Mucosa of descending colon (tissue), 3 donors: ENCODE results near the gene XRCC3. TPM values are rescaled to one million over a fixed set of nuclear protein-coding genes. Genes with fewer than 3 reads are reported as not detected.

Experiments used
- ATAC-seq: fragments of 200-7000 bp; cut with Tn5 transposase; one replicate; pipeline ENCODE4 v1.9.1; 2020; ENCODE audit warnings: mild to moderate bottlenecking, moderate library complexity
- DNase-seq, 3 donors: peaks; one replicate each; pipeline ENCODE4 v3.0.0-alpha.2; 2020
- H3K36me3 ChIP-seq: fragments of 200-600 bp; one replicate; pipeline ENCODE4 v1.8.0; 2021; ENCODE audit warnings: low read depth, mild to moderate bottlenecking
- H3K4me1 ChIP-seq: fragments of 200-600 bp; one replicate; pipeline ENCODE4 v1.8.0; 2021; ENCODE audit warnings: low read depth, mild to moderate bottlenecking
- H3K4me3 ChIP-seq: fragments of 200-600 bp; one replicate; pipeline ENCODE4 v1.8.0; 2021; ENCODE audit warnings: mild to moderate bottlenecking
- H3K9me3 ChIP-seq: fragments of 200-600 bp; one replicate; pipeline ENCODE4 v1.8.0; 2021; ENCODE audit warnings: mild to moderate bottlenecking
- CTCF ChIP-seq: fragments of 200-600 bp; IDR thresholded peaks from one replicate; pipeline ENCODE4 v1.8.0; 2022; ENCODE audit warnings: antibody characterized with exemption, mild to moderate bottlenecking
- intact Hi-C, 2 donors: fragments of 100-400 bp; cut with DNase I in 1 of 2; cut with micrococcal nuclease in 1 of 2; formaldehyde crosslinking; loops; one replicate each; pipeline versions ENCODE4 v1.11.0 to v1.11.1; 2022; cut with DNase I, micrococcal nuclease
- total RNA-seq, 3 donors: library from RNA; stranded (reverse); fragmentation: NEBNext Ultra II Directional in 2 of 3; extraction: Animal tissue kit (Norgen Biotek cat#: 25700) in 2 of 3; gene quantifications; one replicate each; pipeline versions ENCODE4 v1.2.1 to v1.2.4, GENCODE V29; 2021 to 2023
- donor health status: DM: no; HTN: no; CAD: no; lungs with moderate emphysema.
- donor health status: DM: no; HTN: no; CAD: no.
- donor health status: DM: no; HTN: yes; CAD: no.

Gene XRCC3
- total RNA-seq, 3 donors from 2014 or later, result 7.7 to 17.8 (median 11.0) TPM

- no peak for TF ChIP-seq CTCF
- Histone ChIP-seq H3K4me1 (peaks cover 46% of the 10 kb centered on the region), H3K4me3 (no peak overlapping the region), H3K36me3 (peaks cover 4% of the 10 kb centered on the region), H3K9me3 (no peaks in the 10 kb centered on the region)
- no peak for DNase-seq
- intact Hi-C loops, result no loop called here
- ATAC-seq, result no peak
Observed at GRCh38 chr14:103714063-103714724, 1.1 kb downstream of the XRCC3 start.

GRCh38 chr14:103713304-103714062 lies 1.8 kb downstream of the XRCC3 start:
- H3K36me3 ChIP-seq, result peaks cover 4% of the 10 kb centered on the region
- no peaks in the 10 kb centered on the region for H3K9me3 ChIP-seq
- no peak for TF ChIP-seq CTCF
- H3K4me3 ChIP-seq, result no peak overlapping the region
- no peak for ATAC-seq
- intact Hi-C loops, result no loop called here
- H3K4me1 ChIP-seq, result peaks cover 46% of the 10 kb centered on the region
- no peak for DNase-seq

DNA sequence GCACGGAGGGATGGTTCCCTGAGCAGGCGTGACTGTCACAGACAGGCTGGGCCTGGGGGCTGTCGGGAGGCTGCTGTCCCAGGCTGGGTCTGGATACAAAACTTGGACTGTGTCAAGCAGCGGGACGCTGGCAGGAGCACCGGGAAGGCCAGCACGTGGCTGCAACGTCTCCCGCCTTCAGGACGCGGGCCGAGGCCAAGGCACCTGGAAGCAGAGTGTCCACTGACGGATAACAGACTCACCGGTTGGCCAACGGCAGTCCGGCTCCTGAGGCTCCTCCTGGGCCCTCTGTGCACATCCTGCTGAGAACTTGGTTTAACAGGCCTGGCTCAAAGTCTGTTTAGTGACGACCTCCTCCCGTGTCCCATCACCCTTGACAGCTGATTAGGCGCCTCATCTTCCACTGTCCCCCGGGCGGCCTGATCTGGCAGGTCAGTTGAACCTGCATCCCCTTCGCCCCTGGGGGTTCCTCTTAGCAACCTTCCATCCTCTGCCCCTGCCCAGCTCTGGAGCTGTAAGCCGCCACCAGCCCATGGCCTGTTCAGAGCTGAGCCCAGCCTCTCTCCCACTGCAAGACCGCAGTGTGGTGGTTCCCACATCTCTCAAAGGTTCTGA lies 2.5 kb downstream of the XRCC3 start:
- no peak for TF ChIP-seq CTCF
- peaks cover 46% of the 10 kb centered on the region for H3K4me1 ChIP-seq
- DNase-seq, result peak in 2 of 3 donors; percentile 59 to 60
- no peaks in the 10 kb centered on the region for H3K9me3 ChIP-seq
- intact Hi-C loops, result no loop called here
- H3K36me3 ChIP-seq, result peaks cover 4% of the 10 kb centered on the region
- ATAC-seq, result no peak
- H3K4me3 ChIP-seq, result no peak overlapping the region

DNA sequence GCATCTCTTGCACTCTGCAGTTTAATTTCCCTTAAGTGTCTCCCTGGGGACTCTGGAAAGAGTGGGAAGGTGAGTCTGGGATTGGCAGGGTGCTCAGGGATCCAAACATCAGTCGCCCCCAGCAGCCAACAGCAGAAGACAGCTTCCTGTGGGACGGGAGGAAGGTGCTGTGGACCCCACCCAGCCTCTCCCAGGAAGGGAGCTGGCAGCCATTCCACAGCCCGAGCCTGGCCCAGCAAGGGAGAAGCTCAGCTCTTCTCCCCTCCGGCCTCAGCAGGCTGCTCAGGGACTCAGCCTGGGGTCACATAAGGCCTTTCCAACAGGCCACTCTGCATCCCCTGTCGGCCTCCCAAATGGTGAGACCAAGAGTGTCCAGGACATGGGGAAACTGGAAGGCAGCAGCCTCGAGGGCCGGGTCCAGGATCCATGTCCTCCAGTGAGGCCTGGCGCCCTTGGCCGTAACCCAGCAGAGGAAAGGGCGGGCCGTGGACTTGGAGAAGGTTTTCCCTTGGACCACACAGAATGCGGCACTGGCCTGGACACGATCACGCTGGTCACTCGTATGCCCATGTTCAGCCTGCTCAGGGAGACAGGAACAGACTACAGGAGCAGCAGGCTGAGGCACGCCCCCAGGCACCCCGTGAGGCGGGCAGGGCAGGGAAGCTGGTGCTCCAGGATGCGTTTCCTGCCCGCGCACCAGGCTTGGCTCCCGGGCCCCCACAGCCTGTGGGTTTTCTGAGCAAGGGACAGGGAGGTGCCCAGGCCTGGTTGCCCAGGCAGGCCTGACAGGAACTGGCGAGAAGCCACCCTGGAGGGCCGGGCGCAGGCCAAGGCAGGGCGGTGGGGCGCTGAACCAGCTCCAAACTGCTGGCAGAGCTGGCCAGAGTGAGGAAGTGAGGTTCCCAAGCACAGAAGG lies 3.5 kb downstream of the XRCC3 start:
- DNase-seq (peak; percentile 71 to 85 (median 83)), ATAC-seq (peak; percentile 46)
- Histone ChIP-seq H3K36me3 (peaks cover 4% of the 10 kb centered on the region), H3K4me1 (peaks cover 44% of the 10 kb centered on the region), H3K4me3 (no peak overlapping the region), H3K9me3 (no peaks in the 10 kb centered on the region)
- TF ChIP-seq CTCF, result no peak
- intact Hi-C loops, result no loop called here

GRCh38 chr14:103710771-103711377 lies 4.4 kb downstream of the XRCC3 start:
- Histone ChIP-seq H3K4me3 (no peak overlapping the region), H3K9me3 (no peaks in the 10 kb centered on the region), H3K36me3 (peaks cover 4% of the 10 kb centered on the region), H3K4me1 (peaks cover 40% of the 10 kb centered on the region)
- no peak for TF ChIP-seq CTCF
- peak in 1 of 3 donors; percentile 85 for DNase-seq
- peak; percentile 53 for ATAC-seq
- intact Hi-C loops, result no loop called here
